ENCODE measurements around the gene WDR45.
A peak's percentile ranks its signal among the peaks of the same experiment; 100 is the strongest.

DNA sequence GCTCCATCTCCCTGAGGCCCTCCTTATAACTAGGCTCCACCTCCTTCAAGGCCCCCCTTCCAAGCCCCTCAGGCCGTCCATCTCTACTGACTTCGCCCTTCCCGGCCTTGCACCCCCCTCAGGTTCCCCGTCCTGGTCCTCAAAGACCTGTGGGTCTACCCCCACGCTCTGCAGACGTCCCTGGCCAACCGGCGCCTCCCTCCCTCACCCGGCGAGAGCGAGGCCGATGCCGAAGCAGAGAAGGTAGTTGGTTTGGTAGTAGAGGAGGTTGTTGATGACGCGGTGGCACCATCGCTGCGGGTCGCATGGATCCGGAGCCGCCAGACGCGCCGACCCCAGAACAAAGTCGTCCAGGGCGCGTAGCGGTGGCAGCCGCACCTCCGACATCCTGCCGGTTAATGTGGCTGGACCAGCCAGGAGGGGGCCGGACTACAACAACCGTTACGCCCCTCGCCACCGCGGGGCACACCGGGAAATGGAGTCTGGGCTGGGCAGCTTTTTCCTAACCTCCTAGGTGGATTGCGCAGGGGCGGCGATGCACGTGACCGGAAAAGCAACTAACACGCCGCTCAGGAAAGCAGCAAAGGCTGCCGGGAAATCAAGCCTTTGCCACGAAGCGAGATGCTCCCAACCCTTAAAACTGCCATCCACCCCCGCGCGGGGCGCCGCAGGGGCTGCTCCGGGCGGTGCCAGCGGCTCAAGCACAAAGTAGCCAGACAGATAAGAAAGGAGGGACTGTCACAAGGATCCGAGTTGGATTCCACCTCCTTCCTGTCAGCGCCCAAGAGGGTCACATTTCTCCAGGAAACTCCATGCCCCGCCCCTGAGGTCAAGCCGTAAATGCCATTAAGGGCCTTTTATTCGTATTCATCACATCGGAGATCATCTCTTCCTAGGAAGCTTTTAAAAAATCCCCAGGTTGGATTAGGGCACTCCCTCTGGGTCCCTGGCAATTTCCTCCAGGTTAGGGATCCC is 5.8 kb downstream of the WDR45 start, which contains the start of gene PRAF2:
- peak; percentile 97 for TF ChIP-seq ZXDB (tag by site-specific recombination; IDR thresholded peaks at IDR 0.05)
- TF ChIP-seq KLF10 (tag by site-specific recombination; IDR thresholded peaks at IDR 0.05), result 0 out of 2 replicates have a peak, but pooled peaks have one; percentile 36
- TF ChIP-seq MYNN (tag by site-specific recombination; IDR thresholded peaks at IDR 0.05; ENCODE audit: borderline replicate concordance), result no peak
- peak; percentile 75 for TF ChIP-seq ZNF660 (tag by site-specific recombination; IDR thresholded peaks at IDR 0.05)
- TF ChIP-seq ZSCAN5A (tag by site-specific recombination; IDR thresholded peaks at IDR 0.05), result no peak

Data from HEK293 (cell line).